Measurements from ENCODE around the gene NCK2.

DNA sequence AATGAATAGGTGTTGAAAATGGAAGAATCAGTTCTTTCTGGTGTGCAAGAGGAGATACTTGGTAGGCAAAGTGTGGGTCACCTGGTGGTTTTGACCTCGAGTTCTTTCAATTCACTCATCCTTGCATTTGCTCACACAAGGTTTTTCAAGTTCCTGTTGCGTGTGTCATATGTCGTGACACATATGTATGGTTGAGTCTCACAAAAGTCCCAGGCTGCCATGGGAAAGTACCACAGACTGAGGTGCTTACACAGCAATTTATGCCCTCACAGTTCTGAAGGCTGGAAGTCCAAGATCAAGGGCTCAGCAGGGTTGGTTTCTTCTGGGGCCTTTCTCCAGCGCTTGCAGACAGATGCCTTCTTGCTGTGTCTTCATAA lies 64.4 kb downstream of the NCK2 start:
- TF ChIP-seq, protein P1, sequence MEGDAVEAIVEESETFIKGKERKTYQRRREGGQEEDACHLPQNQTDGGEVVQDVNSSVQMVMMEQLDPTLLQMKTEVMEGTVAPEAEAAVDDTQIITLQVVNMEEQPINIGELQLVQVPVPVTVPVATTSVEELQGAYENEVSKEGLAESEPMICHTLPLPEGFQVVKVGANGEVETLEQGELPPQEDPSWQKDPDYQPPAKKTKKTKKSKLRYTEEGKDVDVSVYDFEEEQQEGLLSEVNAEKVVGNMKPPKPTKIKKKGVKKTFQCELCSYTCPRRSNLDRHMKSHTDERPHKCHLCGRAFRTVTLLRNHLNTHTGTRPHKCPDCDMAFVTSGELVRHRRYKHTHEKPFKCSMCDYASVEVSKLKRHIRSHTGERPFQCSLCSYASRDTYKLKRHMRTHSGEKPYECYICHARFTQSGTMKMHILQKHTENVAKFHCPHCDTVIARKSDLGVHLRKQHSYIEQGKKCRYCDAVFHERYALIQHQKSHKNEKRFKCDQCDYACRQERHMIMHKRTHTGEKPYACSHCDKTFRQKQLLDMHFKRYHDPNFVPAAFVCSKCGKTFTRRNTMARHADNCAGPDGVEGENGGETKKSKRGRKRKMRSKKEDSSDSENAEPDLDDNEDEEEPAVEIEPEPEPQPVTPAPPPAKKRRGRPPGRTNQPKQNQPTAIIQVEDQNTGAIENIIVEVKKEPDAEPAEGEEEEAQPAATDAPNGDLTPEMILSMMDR (IDR thresholded peaks at IDR 0.05; ENCODE audit: low read length) = no peak
- no peak for TF ChIP-seq EZH2 (IDR thresholded peaks at IDR 0.05; ENCODE audit: borderline replicate concordance, low read length)
